ENCODE data around the gene RNF222. TPM values are rescaled to one million over a fixed set of nuclear protein-coding genes. Genes with fewer than 3 reads are reported as not detected.

The RNF222 gene
- total RNA-seq, 3 donors from 2014 or later: not detected

DNA sequence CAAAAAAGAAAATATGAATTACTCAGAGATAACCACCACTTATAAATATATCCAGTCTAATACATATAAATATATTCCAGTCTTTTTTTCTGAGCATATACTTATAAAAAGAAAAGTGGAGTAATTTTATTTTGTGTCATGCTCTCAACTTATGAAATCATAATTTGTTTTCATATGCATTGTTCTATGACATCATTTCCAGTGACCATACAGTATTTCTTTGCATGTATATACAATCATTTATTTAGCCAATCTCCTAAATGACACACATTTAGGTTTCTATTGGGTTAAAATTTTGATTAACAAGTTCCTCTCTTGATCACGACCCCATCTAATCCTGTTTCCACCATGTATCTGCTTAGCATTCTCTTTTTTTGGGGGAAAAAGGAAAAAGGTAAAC is 21.7 kb upstream of the RNF222 start:
- no peaks in the 10 kb centered on the region for H3K9me3 ChIP-seq
- peaks cover 8% of the 10 kb centered on the region for H3K4me1 ChIP-seq (ENCODE audit: low read depth)
- TF ChIP-seq, protein P1, sequence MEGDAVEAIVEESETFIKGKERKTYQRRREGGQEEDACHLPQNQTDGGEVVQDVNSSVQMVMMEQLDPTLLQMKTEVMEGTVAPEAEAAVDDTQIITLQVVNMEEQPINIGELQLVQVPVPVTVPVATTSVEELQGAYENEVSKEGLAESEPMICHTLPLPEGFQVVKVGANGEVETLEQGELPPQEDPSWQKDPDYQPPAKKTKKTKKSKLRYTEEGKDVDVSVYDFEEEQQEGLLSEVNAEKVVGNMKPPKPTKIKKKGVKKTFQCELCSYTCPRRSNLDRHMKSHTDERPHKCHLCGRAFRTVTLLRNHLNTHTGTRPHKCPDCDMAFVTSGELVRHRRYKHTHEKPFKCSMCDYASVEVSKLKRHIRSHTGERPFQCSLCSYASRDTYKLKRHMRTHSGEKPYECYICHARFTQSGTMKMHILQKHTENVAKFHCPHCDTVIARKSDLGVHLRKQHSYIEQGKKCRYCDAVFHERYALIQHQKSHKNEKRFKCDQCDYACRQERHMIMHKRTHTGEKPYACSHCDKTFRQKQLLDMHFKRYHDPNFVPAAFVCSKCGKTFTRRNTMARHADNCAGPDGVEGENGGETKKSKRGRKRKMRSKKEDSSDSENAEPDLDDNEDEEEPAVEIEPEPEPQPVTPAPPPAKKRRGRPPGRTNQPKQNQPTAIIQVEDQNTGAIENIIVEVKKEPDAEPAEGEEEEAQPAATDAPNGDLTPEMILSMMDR (IDR thresholded peaks at IDR 0.05): no peak
- no peak for DNase-seq
- intact Hi-C loops (cut with DNase I, micrococcal nuclease): loop anchor here in 1 of 2 donors (10.0 kb wide), 1 partner anchor 325 kb away; the partner anchor contains the start of gene CCDC42
- ATAC-seq: no peak
- H3K36me3 ChIP-seq (ENCODE audit: low read depth): no peaks in the 10 kb centered on the region
- H3K4me3 ChIP-seq: no peak overlapping the region

- no peaks in the 10 kb centered on the region for H3K36me3 ChIP-seq (ENCODE audit: low read depth)
- no peak for DNase-seq
- intact Hi-C loops (cut with DNase I, micrococcal nuclease): loop anchor here in 1 of 2 donors (10.0 kb wide), 1 partner anchor 326 kb away; the partner anchor contains the start of gene CCDC42
- ATAC-seq: no peak
- peaks cover 8% of the 10 kb centered on the region for H3K4me1 ChIP-seq (ENCODE audit: low read depth)
- no peak overlapping the region for H3K4me3 ChIP-seq
- TF ChIP-seq, protein P1 (IDR thresholded peaks at IDR 0.05): no peak
- no peaks in the 10 kb centered on the region for H3K9me3 ChIP-seq
These were observed 20.8 kb upstream of the RNF222 start for GRCh38 chr17:8418471-8418870.

- no peak for DNase-seq
- TF ChIP-seq, protein P1 (IDR thresholded peaks at IDR 0.05): no peak
- peaks cover 8% of the 10 kb centered on the region for H3K4me1 ChIP-seq (ENCODE audit: low read depth)
- intact Hi-C loops (cut with DNase I, micrococcal nuclease): loop anchor here in 1 of 2 donors (10.0 kb wide), 1 partner anchor 327 kb away; the partner anchor contains the start of gene CCDC42
- ATAC-seq: no peak
- no peaks in the 10 kb centered on the region for H3K36me3 ChIP-seq (ENCODE audit: low read depth)
- no peak overlapping the region for H3K4me3 ChIP-seq
- no peaks in the 10 kb centered on the region for H3K9me3 ChIP-seq
These were observed 20.2 kb upstream of the RNF222 start for GRCh38 chr17:8417806-8418205.

- H3K4me3 ChIP-seq: no peak overlapping the region
- H3K4me1 ChIP-seq (ENCODE audit: low read depth): no peaks in the 10 kb centered on the region
- intact Hi-C loops (cut with DNase I, micrococcal nuclease): loop anchor here in 1 of 2 donors (10.0 kb wide), 1 partner anchor 331 kb away; the partner anchor contains the start of gene CCDC42
- TF ChIP-seq, protein P1 (IDR thresholded peaks at IDR 0.05): no peak
- DNase-seq (no peak), ATAC-seq (no peak)
- no peaks in the 10 kb centered on the region for H3K9me3 ChIP-seq
- no peaks in the 10 kb centered on the region for H3K36me3 ChIP-seq (ENCODE audit: low read depth)
These were observed 16.3 kb upstream of the RNF222 start for GRCh38 chr17:8413938-8414337.

DNA sequence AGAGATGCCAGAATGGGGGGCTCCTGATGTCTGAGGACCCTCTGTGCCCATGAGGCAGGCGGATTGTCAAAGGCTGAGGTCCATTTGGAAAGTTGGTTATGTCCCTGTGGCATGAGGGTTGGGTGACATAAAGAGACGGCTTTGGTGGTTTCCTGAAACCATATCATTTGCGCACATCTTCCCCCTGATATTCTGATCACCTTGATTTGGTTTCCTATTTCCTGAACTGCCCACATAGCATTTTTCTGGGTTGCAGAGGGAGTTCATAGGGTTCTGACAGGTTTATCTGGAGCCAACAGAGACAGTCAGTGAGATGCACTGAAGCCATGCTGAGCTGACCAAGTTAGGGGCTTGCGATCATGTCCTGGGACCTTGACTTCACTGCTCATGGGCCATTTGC is 15.7 kb upstream of the RNF222 start:
- Histone ChIP-seq H3K4me1 (ENCODE audit: low read depth) (no peaks in the 10 kb centered on the region), H3K4me3 (no peak overlapping the region), H3K36me3 (ENCODE audit: low read depth) (no peaks in the 10 kb centered on the region), H3K9me3 (no peaks in the 10 kb centered on the region)
- ATAC-seq (no peak), DNase-seq (no peak)
- intact Hi-C loops (cut with DNase I, micrococcal nuclease): loop anchor here in 1 of 2 donors (10.0 kb wide), 1 partner anchor 331 kb away; the partner anchor contains the start of gene CCDC42
- TF ChIP-seq, protein P1 (IDR thresholded peaks at IDR 0.05): no peak

Data from mucosa of descending colon (tissue), 3 donors.